HCT116 (cell line): ENCODE data around the gene MIEF2. TPM values are rescaled to one million over a fixed set of nuclear protein-coding genes. Genes with fewer than 3 reads are reported as not detected.

Source experiments
- ATF3 ChIP-seq: IDR thresholded peaks from 2 replicates; pipeline ENCODE4 v1.6.1; 2012
- CTCF ChIP-seq, 3 experiments: fragments of 200-600 bp in 1 of 3; sonication (generic) in 1 of 3; IDR thresholded peaks in 2 of 3; conservative IDR thresholded peaks in 1 of 3; 2 replicates each; pipeline ENCODE4 v1.5.1; 2012 to 2017; ENCODE audit warnings: low read depth in 2 of 3, low read length in 2 of 3, antibody characterized with exemption in 1 of 3, borderline replicate concordance in 1 of 3, control low read depth in 1 of 3, mild to moderate bottlenecking in 1 of 3, mixed read lengths in 1 of 3, mixed run types in 1 of 3, moderate library complexity in 1 of 3; ENCODE audit not compliant: insufficient read depth in 1 of 3
- EGR1 ChIP-seq: IDR thresholded peaks from 2 replicates; pipeline ENCODE4 v1.6.1; 2012; ENCODE audit warnings: low read depth
- SIN3A ChIP-seq: IDR thresholded peaks from 2 replicates; pipeline ENCODE4 v1.6.1; 2012; ENCODE audit warnings: low read depth
- SP1 ChIP-seq: IDR thresholded peaks from 2 replicates; pipeline ENCODE4 v1.6.1; 2012; ENCODE audit warnings: low read depth
- SRF ChIP-seq: IDR thresholded peaks from 2 replicates; pipeline ENCODE4 v1.6.1; 2012; ENCODE audit warnings: low read depth
- YY1 ChIP-seq: IDR thresholded peaks from 2 replicates; pipeline ENCODE4 v1.6.1; 2011; ENCODE audit warnings: low read length, low read depth, moderate library complexity, mild to moderate bottlenecking; ENCODE audit not compliant: insufficient replicate concordance; ENCODE audit errors: extremely low read depth
- ZFX ChIP-seq: fragments of 450-650 bp; IDR thresholded peaks from 2 replicates; pipeline ENCODE4 v1.6.1; 2017
- total RNA-seq: library from RNA; stranded (reverse); gene quantifications from one replicate; pipeline ENCODE4 v1.2.1, GENCODE V29; 2021; ENCODE audit not compliant: unreplicated experiment
- TF ChIP-seq, protein P1 (sequence below): IDR thresholded peaks from 2 replicates; pipeline ENCODE4 v1.6.1; 2011; ENCODE audit warnings: mild to moderate bottlenecking, low read length, moderate library complexity; ENCODE audit not compliant: insufficient replicate concordance; ENCODE audit errors: extremely low read depth

MIEF2 gene
- total RNA-seq, 1 experiment from 2014 or later: 9.3 TPM

GRCh38 chr17:18258356-18259038 lies 2.0 kb upstream of the MIEF2 start, which contains the start of gene FLII (continued):
- TF ChIP-seq, protein P1, sequence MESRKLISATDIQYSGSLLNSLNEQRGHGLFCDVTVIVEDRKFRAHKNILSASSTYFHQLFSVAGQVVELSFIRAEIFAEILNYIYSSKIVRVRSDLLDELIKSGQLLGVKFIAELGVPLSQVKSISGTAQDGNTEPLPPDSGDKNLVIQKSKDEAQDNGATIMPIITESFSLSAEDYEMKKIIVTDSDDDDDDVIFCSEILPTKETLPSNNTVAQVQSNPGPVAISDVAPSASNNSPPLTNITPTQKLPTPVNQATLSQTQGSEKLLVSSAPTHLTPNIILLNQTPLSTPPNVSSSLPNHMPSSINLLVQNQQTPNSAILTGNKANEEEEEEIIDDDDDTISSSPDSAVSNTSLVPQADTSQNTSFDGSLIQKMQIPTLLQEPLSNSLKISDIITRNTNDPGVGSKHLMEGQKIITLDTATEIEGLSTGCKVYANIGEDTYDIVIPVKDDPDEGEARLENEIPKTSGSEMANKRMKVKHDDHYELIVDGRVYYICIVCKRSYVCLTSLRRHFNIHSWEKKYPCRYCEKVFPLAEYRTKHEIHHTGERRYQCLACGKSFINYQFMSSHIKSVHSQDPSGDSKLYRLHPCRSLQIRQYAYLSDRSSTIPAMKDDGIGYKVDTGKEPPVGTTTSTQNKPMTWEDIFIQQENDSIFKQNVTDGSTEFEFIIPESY: no peak
- no peak for TF ChIP-seq CTCF (IDR thresholded peaks at IDR 0.05 in 2 of 3, conservative IDR thresholded peaks at IDR 0.05 in 1 of 3; ENCODE audit: borderline replicate concordance in 1 of 3, insufficient read depth in 1 of 3, low read depth in 2 of 3, low read length in 2 of 3)
- peak; percentile 97 for TF ChIP-seq ZFX
- TF ChIP-seq SIN3A: peak; percentile 66; the same call in 1 of the 2 replicates
- no peak for TF ChIP-seq SRF
- no peak for TF ChIP-seq ATF3
- TF ChIP-seq SP1: no peak
- no peak for TF ChIP-seq EGR1
- peak; percentile 57 for TF ChIP-seq YY1
- TF ChIP-seq, all 23 proteins: peak for 5
